Suprapubic skin (tissue), 3 donors: Measurements from ENCODE around the gene CFLAR.

Source experiments
- CTCF ChIP-seq, 2 donors: fragments of 200-600 bp in 1 of 2; fragments of 450-650 bp in 1 of 2; sonication (generic) in 1 of 2; IDR thresholded peaks; one replicate each; pipeline ENCODE4 v1.5.1; 2016 to 2019; ENCODE audit warnings: antibody characterized with exemption in 2 of 2, mild to moderate bottlenecking in 1 of 2, moderate library complexity in 1 of 2
- EP300 ChIP-seq: sonication (generic); formaldehyde crosslinking; IDR thresholded peaks from one replicate; pipeline ENCODE4 v1.6.1; 2017; ENCODE audit warnings: antibody characterized with exemption

- TF ChIP-seq EP300 (no peak), CTCF (IDR thresholded peaks at IDR 0.05) (no peak)
Observed at GRCh38 chr2:201218780-201219179, 102.8 kb downstream of the CFLAR start.
